Left renal cortex interstitium (tissue), 4 donors: ENCODE data around the gene NDUFB11. TPM values are rescaled to one million over a fixed set of nuclear protein-coding genes. Genes with fewer than 3 reads are reported as not detected.

Source experiments
- DNase-seq, 4 donors: peaks; one replicate each; pipeline ENCODE4 v3.0.0-alpha.2; 2013; ENCODE audit warnings: low read depth in 4 of 4, low spot score in 2 of 4, missing footprints in 1 of 4
- polyA plus RNA-seq, 4 donors: library from polyadenylated mRNA; unstranded; fragments of 120-200 nt; gene quantifications; one replicate each; pipeline ENCODE4 v1.2.1, GENCODE V29; 2013; ENCODE audit not compliant: insufficient read length in 4 of 4

NDUFB11 gene
- polyA plus RNA-seq, 4 donors, result 90.0 to 132 (median 103) TPM

DNA sequence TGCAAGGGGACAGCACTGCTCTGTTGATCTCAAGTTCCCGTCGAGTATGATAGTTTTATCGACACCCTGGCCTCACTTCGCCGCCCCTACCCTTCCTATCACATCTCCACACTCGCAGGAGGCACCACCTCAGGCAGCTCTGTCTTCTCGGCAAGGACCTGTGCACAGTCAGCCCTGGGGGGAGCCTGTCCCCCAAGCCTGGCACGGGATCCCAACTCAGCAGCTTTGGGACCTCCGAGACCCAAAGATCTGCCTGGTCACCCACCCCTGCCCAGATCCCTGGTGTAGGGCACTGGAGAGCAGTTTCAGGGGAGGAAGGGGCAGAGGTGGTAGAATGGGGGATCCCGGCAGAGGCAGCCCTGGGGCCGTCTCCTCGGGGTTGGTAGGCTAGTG lies 31.1 kb upstream of the NDUFB11 start:
- DNase-seq, result no peak

GRCh38 chrX:47174846-47175587 lies 30.5 kb upstream of the NDUFB11 start:
- DNase-seq, result no peak

DNA sequence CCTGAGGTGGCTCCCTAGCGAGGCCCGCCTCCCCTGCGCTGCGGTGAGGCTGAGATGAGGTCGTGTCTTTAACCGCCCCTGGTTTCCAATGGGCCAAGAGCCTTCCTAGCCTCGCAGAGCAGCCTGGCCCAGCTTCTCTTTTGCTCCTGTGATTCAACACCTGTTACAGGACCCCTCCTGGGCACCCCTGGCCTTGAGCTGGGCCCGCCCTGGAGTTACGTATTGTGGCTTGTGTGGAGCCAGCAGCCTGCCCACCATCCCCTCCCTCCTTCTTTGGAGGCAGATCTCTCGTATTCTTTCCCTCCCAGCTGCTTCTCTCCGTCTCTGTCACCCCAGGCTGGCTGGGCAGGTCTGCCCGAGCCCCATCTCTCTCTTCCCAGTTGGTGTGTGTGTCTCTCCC lies 29.9 kb upstream of the NDUFB11 start:
- DNase-seq, result no peak

DNA sequence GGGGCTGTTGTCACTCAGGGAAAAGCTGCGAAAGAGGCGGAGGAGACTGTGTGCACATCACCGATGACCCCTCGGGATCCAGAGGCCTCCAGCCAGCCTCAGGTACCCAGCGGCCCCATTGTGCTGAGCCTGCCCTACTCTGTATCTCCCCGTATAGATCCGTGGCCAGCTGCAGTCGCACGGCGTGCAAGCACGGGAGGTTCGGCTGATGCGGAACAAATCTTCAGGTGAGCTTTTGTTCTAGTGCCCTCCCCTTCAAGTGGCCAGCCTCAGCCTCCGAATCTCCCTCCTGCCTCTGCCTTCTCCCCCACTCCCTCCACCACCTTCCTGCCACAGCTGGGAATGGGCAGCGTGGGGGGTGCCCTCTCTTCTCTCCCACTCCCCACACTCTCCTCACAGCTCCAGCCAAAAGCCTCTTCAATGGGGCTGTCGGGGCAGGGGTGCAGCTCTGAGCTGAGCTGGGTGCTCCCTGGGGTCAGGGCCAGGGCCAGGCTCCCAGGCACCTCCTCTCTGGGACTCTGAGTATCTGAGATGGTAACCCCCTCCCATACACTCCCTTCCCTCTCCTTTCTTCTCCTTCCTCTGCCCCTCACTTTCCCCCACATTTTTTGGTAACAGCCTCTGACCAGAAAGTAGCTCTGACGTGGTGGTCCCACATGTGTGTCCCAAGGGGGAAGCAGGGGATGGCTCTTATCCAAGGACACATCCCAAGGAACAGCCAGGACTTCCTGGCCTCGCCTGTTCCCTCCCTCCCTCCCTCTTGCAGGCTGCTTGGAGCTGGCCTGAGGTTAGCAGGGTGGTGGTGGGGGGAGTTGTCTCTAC lies 28.7 kb upstream of the NDUFB11 start:
- DNase-seq, result no peak

DNA sequence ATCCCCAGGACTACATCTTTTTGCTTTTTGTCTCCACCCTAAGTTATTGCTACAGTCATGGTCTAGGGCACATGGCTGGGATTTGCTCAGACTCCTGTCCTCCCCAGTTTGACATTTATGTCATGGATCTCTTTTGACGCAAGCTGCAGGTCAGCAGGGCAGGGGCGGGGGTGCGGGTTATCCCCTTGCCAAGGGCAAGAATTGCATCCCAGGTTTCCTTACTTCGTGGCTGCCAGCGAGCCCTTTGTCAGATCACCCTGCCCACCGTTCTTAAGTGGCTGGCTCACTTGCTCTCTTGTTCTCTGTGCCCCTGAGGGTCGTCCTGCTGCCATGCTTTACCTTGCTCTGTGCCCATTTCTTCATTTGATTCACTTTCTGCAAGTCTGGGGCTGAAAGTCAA lies 28.0 kb upstream of the NDUFB11 start:
- DNase-seq, result no peak

DNA sequence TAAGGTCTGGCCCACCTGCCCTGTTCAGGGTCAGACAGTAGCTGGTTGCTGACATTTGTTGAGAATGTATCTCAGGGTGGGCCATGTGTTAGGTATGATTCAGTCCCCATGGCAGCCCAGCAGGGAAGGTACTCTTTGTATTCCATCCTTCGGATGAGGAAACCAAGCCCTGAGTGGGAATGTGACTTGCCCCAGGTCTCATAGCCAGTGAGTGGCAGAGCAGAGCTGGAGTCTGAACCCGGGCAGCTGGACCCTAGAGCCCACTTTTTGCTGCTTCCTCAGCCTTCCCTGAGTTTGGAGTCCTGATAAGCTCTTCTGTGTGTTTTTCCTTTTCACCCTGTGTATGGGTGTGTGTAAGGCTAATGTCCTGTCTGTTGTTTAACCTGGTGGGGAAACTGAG lies 27.5 kb upstream of the NDUFB11 start:
- no peak for DNase-seq

GRCh38 chrX:47170861-47171692 lies 26.6 kb upstream of the NDUFB11 start:
- no peak for DNase-seq

- DNase-seq, result no peak
Observed at GRCh38 chrX:47169726-47170515, 25.4 kb upstream of the NDUFB11 start.

- no peak for DNase-seq
Observed at GRCh38 chrX:47169273-47169672, 24.8 kb upstream of the NDUFB11 start.

- no peak for DNase-seq
Observed at GRCh38 chrX:47168495-47169073, 24.1 kb upstream of the NDUFB11 start.

- DNase-seq, result no peak
Observed at GRCh38 chrX:47166126-47166525, 21.6 kb upstream of the NDUFB11 start.

- no peak for DNase-seq
Observed at GRCh38 chrX:47164420-47164819, 19.9 kb upstream of the NDUFB11 start.

- DNase-seq, result no peak
Observed at GRCh38 chrX:47162927-47163583, 18.6 kb upstream of the NDUFB11 start.

DNA sequence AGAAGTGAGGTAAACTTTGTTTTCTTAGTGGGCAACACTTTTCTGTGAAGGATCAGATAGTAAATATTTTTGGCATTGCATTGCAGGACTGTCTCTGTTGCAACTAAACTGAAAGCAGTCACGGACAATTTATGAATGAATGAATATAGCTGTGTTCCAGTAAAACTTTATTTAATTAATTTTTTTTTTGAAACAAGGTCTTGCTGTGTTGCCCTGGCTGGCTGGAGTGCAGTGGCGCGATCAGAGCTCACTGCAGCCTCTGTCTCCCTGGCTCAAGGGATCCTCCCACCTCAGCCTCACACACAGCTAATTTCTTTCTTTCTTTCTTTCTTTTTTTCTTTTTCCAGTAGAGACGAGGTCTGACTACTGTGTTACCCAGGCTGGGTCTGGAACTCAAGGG lies 16.3 kb upstream of the NDUFB11 start:
- no peak for DNase-seq

- DNase-seq, result no peak
Observed at GRCh38 chrX:47158781-47159180, 14.3 kb upstream of the NDUFB11 start.

DNA sequence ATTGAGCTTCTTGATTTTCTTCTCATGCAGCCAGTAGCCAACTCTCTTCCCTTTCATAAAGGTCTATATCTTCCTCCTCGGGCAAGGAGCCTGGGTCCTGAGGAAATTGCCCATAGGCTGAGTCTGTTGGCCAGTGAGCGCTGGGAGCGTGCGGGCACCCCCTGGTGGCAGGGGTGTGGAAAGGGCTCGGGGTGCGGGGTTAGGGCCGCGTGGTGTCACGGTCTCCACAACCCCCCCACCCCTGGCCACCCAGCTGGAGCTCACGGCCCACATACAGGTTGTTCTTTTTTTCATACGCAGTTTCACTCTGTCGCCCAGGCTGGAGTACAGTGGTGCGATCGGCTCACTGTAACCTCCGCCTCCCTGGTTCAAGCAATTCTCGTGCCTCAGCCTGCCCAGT lies 13.6 kb upstream of the NDUFB11 start:
- DNase-seq, result no peak

GRCh38 chrX:47156611-47157520 lies 12.4 kb upstream of the NDUFB11 start:
- DNase-seq, result no peak

DNA sequence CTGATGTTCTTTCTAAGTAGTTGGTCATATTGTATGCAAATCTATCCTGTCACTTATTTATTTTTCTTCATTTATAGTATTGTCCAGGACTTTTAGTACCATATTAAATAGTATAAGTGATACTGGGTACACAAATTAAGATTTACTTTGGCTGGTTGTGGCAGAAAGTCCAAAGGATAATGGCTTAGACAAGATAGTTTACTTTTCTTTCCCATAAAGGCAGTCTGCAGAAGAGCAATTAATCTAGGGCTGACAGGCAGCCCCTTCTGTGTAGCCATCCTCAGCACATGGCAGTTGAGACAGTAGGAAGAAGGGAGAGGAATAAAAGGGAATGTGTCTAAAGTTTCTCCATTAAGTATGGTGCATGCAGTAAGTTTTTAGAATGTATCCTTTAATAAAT lies 6.9 kb upstream of the NDUFB11 start:
- DNase-seq, result no peak

GRCh38 chrX:47148946-47149345 lies 4.4 kb upstream of the NDUFB11 start:
- DNase-seq, result no peak
